Kidney epithelial cell (primary cell): ENCODE results near the gene SSX2IP. TPM values are rescaled to one million over a fixed set of nuclear protein-coding genes. Genes with fewer than 3 reads are reported as not detected.

Source experiments
- DNase-seq: peaks from one replicate; pipeline ENCODE4 v3.0.0-alpha.2; 2010; ENCODE audit warnings: low read depth
- H3K27me3 ChIP-seq: 2 replicates; pipeline ENCODE4 v1.6.0; 2011; ENCODE audit warnings: low read length; ENCODE audit not compliant: control insufficient read depth, insufficient read depth
- H3K36me3 ChIP-seq: 2 replicates; pipeline ENCODE4 v1.5.1; 2011; ENCODE audit warnings: low read length; ENCODE audit not compliant: control insufficient read depth, insufficient read depth
- H3K4me3 ChIP-seq: 2 replicates; pipeline ENCODE4 v1.5.1; 2011; ENCODE audit warnings: low read depth, mild to moderate bottlenecking, control low read depth, low read length
- total RNA-seq: library from RNA; depleted of rRNA; stranded (reverse); fragments of >200 nt; gene quantifications from 2 replicates; pipeline ENCODE4 v1.2.3, GENCODE V29; 2015
- TF ChIP-seq, protein P1 (sequence below): IDR thresholded peaks from 2 replicates; pipeline ENCODE4 v1.5.1; 2011; ENCODE audit warnings: mild to moderate bottlenecking, moderate library complexity, low read length, control low read depth, inconsistent platforms; ENCODE audit not compliant: insufficient read depth, poor library complexity, severe bottlenecking

Gene SSX2IP
- total RNA-seq, 1 donor from 2014 or later, result 10.9 TPM

DNA sequence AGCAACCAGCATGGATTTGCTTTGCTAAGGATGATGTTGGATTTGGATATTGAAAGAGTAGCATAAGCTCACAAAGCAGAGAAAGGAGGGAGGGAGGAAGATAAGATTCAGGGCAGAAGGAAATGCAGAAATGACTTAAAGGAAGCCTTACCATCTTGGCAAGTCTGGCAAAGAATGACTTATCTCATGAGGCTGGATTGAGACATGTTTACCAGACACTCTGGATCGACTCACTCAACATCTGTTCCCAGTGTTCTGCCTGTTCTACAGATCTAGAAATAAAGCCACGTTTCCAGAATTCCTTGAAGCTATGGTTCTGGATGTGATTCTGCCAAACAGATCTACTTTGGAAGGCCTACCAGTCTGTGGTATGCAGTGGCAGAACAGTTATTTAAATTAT lies 77.2 kb downstream of the SSX2IP start:
- TF ChIP-seq, protein P1, sequence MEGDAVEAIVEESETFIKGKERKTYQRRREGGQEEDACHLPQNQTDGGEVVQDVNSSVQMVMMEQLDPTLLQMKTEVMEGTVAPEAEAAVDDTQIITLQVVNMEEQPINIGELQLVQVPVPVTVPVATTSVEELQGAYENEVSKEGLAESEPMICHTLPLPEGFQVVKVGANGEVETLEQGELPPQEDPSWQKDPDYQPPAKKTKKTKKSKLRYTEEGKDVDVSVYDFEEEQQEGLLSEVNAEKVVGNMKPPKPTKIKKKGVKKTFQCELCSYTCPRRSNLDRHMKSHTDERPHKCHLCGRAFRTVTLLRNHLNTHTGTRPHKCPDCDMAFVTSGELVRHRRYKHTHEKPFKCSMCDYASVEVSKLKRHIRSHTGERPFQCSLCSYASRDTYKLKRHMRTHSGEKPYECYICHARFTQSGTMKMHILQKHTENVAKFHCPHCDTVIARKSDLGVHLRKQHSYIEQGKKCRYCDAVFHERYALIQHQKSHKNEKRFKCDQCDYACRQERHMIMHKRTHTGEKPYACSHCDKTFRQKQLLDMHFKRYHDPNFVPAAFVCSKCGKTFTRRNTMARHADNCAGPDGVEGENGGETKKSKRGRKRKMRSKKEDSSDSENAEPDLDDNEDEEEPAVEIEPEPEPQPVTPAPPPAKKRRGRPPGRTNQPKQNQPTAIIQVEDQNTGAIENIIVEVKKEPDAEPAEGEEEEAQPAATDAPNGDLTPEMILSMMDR, result no peak
- Histone ChIP-seq H3K36me3 (no peaks in the 10 kb centered on the region), H3K27me3 (no peaks in the 10 kb centered on the region), H3K4me3 (no peak overlapping the region)
- DNase-seq, result no peak

DNA sequence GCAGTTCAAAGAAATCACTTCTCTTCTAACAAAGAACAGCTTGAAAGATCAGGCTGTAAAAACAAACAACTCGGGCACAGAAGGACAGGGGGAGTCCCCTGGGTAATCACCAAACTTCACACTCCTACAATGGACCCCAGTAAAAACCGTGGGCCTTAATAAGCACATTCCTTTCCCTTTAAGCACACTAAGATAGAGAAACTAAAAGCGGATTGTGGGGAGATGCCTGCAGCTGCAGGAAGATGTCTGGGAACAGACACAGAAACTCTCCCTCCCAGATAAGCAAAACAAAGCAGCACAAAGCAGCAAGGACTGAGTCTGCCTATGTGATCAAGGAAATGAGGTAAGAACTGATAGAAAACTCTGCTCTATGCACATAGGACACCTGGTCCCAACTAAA lies 78.5 kb downstream of the SSX2IP start:
- TF ChIP-seq, protein P1, result no peak
- Histone ChIP-seq H3K4me3 (no peak overlapping the region), H3K27me3 (no peaks in the 10 kb centered on the region), H3K36me3 (no peaks in the 10 kb centered on the region)
- no peak for DNase-seq

DNA sequence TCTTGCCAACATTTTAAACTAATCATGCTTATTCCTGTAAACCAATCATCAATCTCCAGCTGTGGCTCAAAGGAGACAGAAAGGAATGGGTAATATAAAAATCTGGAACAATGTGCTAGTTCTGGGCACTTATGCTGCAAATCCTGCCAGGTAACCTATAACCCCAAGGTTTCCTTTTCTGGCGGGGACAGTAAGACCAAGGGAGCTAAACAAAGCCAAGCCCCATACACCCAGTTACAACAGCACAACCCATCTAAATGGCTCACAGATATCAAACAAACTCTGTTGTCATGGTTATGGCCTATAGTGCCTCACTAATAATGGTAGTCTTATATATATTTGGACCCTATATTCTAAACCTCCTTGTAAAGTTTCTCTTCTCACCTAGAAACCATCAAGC lies 79.2 kb downstream of the SSX2IP start:
- DNase-seq, result no peak
- no peaks in the 10 kb centered on the region for H3K27me3 ChIP-seq
- no peak overlapping the region for H3K4me3 ChIP-seq
- H3K36me3 ChIP-seq, result no peaks in the 10 kb centered on the region
- TF ChIP-seq, protein P1, result no peak

DNA sequence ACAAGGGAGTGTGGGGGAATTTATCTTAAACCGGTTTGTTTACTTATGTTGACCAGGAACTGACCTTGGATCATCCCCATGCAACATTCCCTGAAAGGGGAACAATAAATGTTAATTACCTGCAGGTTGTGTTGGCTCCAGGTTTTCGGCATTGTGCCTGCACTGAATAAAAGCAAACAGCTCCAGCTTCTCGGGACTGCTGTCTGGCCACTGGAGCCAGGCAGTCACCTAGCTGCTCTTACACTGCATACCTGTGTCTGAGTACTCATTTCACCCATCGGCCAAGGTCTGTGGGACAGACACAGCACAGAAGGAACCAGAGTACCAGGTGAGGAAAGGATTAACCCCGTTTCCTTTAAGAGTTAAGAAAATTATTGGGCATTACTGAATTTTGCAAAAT lies 83.3 kb downstream of the SSX2IP start:
- no peak for DNase-seq
- TF ChIP-seq, protein P1, result no peak
- Histone ChIP-seq H3K27me3 (no peaks in the 10 kb centered on the region), H3K36me3 (no peaks in the 10 kb centered on the region), H3K4me3 (no peak overlapping the region)

DNA sequence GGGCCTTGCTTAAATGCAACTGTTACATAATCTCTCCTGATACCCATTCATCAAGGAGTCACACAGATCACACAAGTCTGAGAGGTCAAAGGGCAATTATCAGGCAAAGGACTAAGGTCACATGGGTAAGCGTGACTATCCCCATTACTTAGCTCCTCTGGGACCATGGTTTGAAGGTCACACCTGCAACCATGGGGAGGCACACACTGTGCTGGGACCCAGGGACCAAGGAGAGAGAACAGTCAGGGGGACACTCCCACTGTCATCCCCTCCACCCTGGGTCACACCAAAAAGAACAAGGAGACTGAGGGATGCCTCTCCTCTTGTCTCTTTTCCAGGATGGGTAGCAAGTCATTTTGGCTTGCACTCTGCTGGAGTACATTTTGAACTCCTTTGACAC lies 85.1 kb downstream of the SSX2IP start:
- H3K27me3 ChIP-seq, result no peaks in the 10 kb centered on the region
- TF ChIP-seq, protein P1, result no peak
- DNase-seq, result no peak
- H3K36me3 ChIP-seq, result no peaks in the 10 kb centered on the region
- H3K4me3 ChIP-seq, result no peak overlapping the region
